Measurements from ENCODE around the gene COMMD1.
"Not testable (repeated sequence)": the region's sequence is repeated elsewhere in the genome, so short reads cannot be mapped to it uniquely, and the experiment has no call there.

Gene COMMD1

DNA sequence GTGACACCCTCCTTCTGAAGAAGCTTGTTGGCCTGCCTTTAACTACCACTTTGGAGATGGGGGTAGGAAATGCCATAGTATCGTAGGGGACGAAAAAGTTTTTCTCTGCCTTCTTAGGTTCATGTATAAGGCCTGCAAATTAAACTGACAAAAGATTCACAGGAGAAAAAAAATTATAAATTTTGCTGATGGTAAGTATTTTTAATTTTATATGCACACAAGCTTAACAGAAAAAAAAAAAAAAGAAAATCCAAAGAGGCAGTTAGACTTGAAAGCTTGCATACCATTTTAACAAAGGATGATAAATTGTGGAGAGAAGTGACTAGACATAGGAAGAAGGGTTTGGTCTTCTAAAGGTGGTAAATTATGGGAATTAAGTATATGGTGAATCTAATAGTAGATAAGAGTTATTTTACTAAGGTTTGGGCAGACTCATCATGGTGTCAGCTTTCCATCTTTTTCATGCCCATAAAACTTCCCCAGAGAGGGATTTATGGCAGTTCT lies 227.9 kb downstream of the COMMD1 start:
- H3K27ac ChIP-seq (ENCODE audit: low read depth, low read length), result no peak overlapping the region
- peaks cover 4% of the 10 kb centered on the region for H3K36me3 ChIP-seq (ENCODE audit: insufficient read depth, low read length)
- H3K27me3 ChIP-seq (ENCODE audit: control insufficient read depth in 1 of 2, insufficient read depth in 2 of 2, low read length in 2 of 2), result no peaks in the 10 kb centered on the region
- no peaks in the 10 kb centered on the region for H3K9me3 ChIP-seq (ENCODE audit: low read length)
- no peaks in the 10 kb centered on the region for H3K4me1 ChIP-seq (ENCODE audit: insufficient read depth, low read length)
- peak overlapping the region in 1 of 2 donors; percentile 13 for H3K4me3 ChIP-seq (ENCODE audit: low read depth in 1 of 2, low read length in 2 of 2)
- no peak overlapping the region for H3K9ac ChIP-seq (ENCODE audit: low read length)

DNA sequence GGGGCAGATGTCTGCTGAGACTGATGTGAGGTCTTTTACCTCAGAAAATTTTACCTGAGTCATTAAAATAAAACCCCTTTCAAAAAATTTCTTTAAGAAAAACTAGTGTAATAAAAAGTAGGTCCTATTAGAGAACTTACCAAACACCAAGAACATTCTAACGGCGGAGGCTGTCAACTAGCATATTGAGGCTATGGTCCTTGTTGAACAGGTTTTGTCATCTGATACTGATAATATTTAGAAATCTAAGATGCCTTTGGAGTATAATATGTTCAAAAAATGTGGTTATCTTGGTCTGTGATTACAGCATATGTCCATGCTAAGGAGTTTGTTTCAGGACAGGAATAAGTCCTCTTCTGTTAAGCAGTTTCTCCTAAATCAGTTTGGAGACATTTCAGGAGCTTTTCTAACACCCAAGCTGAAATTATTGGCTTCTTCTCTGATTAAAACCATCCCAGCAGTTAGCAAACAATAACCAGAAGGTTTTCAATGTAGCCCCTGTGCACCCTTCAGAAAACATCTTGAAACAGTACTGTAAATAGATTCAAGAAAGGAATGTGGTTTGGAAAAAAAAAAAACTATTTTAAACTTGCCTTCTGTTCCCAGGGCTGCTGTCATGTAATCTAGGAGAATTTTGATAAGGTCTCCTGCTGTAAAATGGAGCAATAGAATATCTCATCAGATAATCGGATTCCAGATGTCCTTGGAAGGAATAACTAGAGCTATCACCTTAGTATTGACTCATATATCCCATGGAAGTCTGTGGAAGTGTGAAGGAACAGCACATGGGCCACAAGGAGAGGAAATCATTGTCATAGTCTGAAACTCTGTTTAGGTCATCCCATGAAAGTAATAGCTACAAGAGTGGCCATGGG lies 231.7 kb downstream of the COMMD1 start:
- H3K9me3 ChIP-seq (ENCODE audit: low read length), result no peaks in the 10 kb centered on the region

DNA sequence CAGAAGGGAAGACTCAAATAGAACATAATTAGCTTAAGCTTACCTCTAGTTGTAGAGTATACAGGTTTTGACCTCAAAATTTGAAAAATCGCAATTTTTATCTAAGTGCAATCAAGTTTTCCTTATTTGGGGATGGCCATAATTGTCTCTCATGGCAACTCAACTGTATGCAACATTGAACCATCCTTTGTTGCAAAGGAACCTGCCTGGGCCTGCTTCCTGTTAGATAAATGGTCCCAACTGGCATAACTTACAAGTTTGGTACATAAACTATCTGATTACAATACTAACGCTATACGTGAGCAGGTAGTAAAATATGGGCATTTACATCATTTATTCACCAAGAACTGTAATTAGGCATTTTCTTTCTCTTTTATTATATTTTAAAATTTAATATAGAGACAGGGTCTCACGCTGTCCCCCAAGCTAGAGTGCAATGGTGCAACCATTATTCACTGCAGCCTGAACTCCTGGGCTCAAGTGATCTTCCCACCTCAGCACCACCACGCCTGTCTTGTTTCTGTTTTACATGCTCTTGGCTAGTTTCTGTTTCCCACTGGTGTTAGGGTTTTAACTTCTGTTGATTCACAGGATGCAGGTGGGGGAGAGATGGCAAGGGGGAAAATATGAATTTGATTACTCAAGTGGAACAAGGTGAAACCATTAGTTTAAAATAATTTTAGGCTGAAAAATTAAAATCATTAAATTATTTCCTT lies 235.1 kb downstream of the COMMD1 start:
- no peak overlapping the region for H3K4me3 ChIP-seq (ENCODE audit: low read depth in 1 of 2, low read length in 2 of 2)
- H3K27ac ChIP-seq (ENCODE audit: low read depth, low read length), result no peak overlapping the region

More for the DNA sequence above, 231.7 kb downstream of the COMMD1 start:
- no peaks in the 10 kb centered on the region for H3K27me3 ChIP-seq (ENCODE audit: control insufficient read depth in 1 of 2, insufficient read depth in 2 of 2, low read length in 2 of 2)
- no peak overlapping the region for H3K4me3 ChIP-seq (ENCODE audit: low read depth in 1 of 2, low read length in 2 of 2)
- H3K27ac ChIP-seq (ENCODE audit: low read depth, low read length), result no peak overlapping the region
- H3K9ac ChIP-seq (ENCODE audit: low read length), result no peak overlapping the region
- peaks cover 8% of the 10 kb centered on the region for H3K36me3 ChIP-seq (ENCODE audit: insufficient read depth, low read length)
- no peaks in the 10 kb centered on the region for H3K4me1 ChIP-seq (ENCODE audit: insufficient read depth, low read length)

DNA sequence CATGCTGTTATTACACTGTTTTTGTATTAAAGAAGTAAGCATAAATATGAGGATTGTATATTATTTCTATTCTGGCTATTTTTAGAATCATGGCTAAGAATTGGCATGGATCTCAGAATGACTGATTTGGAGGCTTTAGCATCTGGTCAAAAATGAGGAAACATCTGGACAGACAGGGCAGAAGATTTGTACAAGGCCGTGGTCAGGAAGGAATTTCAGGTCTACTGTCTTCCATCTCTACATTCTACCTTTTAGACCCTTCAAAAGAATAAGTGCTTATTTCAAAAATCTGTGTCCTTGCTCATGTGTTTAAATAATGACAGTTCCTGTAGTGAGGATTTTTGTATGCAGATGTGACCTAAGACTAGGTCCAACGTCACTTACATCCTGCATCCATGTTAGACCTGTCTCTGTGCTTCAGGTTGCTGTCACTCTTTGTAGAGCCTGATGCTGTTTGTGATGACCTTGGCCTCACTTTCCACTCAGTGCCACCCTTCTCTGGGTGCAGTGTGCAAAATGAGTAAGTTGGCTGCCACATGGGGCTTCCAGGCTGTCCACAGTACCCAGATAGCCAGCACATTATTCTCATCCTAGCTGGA lies 235.8 kb downstream of the COMMD1 start:
- H3K4me1 ChIP-seq (ENCODE audit: insufficient read depth, low read length), result no peaks in the 10 kb centered on the region
- no peaks in the 10 kb centered on the region for H3K27me3 ChIP-seq (ENCODE audit: control insufficient read depth in 1 of 2, insufficient read depth in 2 of 2, low read length in 2 of 2)
- H3K9ac ChIP-seq (ENCODE audit: low read length), result no peak overlapping the region
- no peak overlapping the region for H3K27ac ChIP-seq (ENCODE audit: low read depth, low read length)
- peaks cover 5% of the 10 kb centered on the region for H3K36me3 ChIP-seq (ENCODE audit: insufficient read depth, low read length)
- H3K9me3 ChIP-seq (ENCODE audit: low read length), result no peaks in the 10 kb centered on the region
- H3K4me3 ChIP-seq (ENCODE audit: low read depth in 1 of 2, low read length in 2 of 2), result no peak overlapping the region

More for the DNA sequence above, 235.1 kb downstream of the COMMD1 start:
- no peaks in the 10 kb centered on the region for H3K9me3 ChIP-seq (ENCODE audit: low read length)
- peaks cover 8% of the 10 kb centered on the region for H3K36me3 ChIP-seq (ENCODE audit: insufficient read depth, low read length)
- no peak overlapping the region for H3K9ac ChIP-seq (ENCODE audit: low read length)
- no peaks in the 10 kb centered on the region for H3K27me3 ChIP-seq (ENCODE audit: control insufficient read depth in 1 of 2, insufficient read depth in 2 of 2, low read length in 2 of 2)
- no peaks in the 10 kb centered on the region for H3K4me1 ChIP-seq (ENCODE audit: insufficient read depth, low read length)

DNA sequence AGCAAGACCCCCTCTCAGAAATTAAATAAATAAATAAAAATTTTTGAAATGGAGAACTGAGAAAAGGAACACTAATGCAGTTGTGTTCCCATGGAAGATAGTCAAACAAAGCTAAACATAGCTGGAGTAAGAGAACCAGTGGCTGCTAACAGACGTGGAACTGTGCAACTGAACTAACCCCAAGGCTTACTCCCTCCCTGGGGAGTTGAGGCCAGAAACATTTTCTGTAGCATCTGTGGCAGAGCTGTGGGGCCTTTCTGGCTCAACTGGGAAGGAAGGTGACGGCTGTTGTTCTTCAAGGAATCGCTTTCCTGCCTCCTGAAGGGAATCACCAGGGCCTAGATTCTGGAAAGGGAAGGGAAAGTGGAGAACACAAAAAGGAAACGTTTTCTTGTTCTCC lies 236.6 kb downstream of the COMMD1 start:
- Histone ChIP-seq H3K9me3 (ENCODE audit: low read length) (no peaks in the 10 kb centered on the region), H3K9ac (ENCODE audit: low read length) (no peak overlapping the region), H3K27me3 (ENCODE audit: control insufficient read depth in 1 of 2, insufficient read depth in 2 of 2, low read length in 2 of 2) (no peaks in the 10 kb centered on the region), H3K4me3 (ENCODE audit: low read depth in 1 of 2, low read length in 2 of 2) (no peak overlapping the region), H3K4me1 (ENCODE audit: insufficient read depth, low read length) (no peaks in the 10 kb centered on the region), H3K27ac (ENCODE audit: low read depth, low read length) (no peak overlapping the region), H3K36me3 (ENCODE audit: insufficient read depth, low read length) (peaks cover 5% of the 10 kb centered on the region)

DNA sequence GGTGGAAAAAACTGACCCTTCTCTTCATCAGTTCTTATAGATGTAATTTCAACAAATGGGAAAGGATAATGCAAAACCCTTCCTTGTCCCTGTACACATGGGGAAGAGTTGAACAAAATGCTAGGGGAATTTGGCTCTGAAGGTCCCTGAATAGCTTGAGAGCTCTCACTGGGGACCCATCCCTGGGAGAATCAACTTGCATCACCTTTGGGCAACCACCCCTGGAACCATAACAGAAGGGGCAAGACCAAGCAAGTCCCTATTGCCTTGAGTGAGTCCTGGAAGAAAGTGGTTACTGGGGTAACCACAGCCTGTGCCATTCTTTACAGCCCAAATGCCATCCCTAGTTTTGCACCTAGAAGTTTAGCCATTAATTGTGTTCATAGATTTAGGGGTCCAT lies 238.2 kb downstream of the COMMD1 start:
- Histone ChIP-seq H3K4me1 (ENCODE audit: insufficient read depth, low read length) (no peaks in the 10 kb centered on the region), H3K27me3 (ENCODE audit: control insufficient read depth in 1 of 2, insufficient read depth in 2 of 2, low read length in 2 of 2) (no peaks in the 10 kb centered on the region), H3K4me3 (ENCODE audit: low read depth in 1 of 2, low read length in 2 of 2) (no peak overlapping the region), H3K27ac (ENCODE audit: low read depth, low read length) (no peak overlapping the region), H3K9me3 (ENCODE audit: low read length) (no peaks in the 10 kb centered on the region), H3K9ac (ENCODE audit: low read length) (no peak overlapping the region), H3K36me3 (ENCODE audit: insufficient read depth, low read length) (peaks cover 5% of the 10 kb centered on the region)

DNA sequence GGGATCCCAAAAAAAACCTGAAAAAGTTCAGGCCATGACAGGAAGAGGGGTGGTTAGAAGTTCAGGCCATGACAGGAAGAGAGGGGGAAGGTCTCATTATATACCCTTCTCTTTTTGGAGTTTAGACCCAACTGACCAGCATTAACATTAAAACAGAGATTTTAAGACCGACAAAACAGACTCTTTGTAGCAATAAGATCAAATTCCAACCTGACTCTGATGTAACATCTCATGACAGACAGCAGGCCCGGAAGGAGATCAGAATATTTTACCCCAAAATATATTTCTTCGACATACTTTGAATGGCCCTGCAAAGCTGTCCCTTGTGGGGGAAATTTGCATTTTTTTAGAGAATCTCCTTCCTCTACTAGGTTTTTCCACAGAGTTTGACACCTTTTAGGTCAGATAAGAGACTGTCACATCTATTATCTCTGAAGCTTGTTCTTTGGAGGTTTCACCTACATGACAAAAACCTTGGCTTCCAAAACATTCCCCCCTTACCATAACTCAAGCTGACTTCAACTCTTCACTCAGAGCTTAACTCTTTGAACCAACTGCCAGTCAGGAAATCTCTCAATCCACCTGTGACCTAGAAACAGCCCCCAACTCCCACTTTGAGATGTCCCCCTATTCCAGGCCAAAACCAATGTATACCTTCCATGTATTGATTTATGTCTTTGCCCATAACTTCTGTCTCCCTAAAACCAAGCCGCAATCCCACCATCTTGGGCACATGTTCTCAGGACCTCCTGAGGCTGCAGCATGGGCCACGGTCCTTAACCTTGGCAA lies 239.4 kb downstream of the COMMD1 start:
- peaks cover 5% of the 10 kb centered on the region for H3K36me3 ChIP-seq (ENCODE audit: insufficient read depth, low read length)
- H3K4me3 ChIP-seq (ENCODE audit: low read depth in 1 of 2, low read length in 2 of 2), result no peak overlapping the region

DNA sequence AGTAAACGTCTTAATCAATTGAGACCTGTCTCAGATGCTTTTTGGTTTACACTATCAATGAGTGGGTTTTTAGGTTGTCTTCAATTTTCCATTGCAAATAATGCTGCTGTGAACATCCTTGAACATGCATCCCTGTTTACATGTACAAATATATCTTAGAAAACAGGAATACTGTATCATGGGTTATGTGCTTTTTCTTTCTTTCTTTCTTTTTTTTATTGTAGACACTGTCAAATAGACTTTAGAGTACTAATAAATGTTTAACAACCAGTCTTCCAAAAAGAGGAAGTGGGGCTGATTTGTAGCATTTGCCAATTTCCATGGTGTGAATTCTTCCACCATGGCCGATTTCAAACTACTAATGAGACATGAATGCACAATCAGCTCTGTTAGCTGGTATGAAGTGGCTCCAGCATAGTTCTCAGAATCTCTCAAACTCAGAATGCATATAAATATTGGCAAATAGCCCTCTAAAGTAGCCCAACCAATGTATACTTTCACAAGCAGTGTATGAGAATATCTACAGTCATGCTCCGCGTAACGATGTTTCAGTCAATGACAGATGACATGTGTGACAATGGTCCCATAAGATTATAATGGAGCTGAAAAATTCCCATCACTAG lies 240.1 kb downstream of the COMMD1 start:
- Histone ChIP-seq H3K4me1 (ENCODE audit: insufficient read depth, low read length) (no peaks in the 10 kb centered on the region), H3K27me3 (ENCODE audit: control insufficient read depth in 1 of 2, insufficient read depth in 2 of 2, low read length in 2 of 2) (no peaks in the 10 kb centered on the region), H3K9me3 (ENCODE audit: low read length) (no peaks in the 10 kb centered on the region), H3K36me3 (ENCODE audit: insufficient read depth, low read length) (peaks cover 5% of the 10 kb centered on the region), H3K9ac (ENCODE audit: low read length) (no peak overlapping the region), H3K27ac (ENCODE audit: low read depth, low read length) (no peak overlapping the region), H3K4me3 (ENCODE audit: low read depth in 1 of 2, low read length in 2 of 2) (no peak overlapping the region)

More for the DNA sequence above, 239.4 kb downstream of the COMMD1 start:
- H3K9me3 ChIP-seq (ENCODE audit: low read length), result no peaks in the 10 kb centered on the region
- H3K27me3 ChIP-seq (ENCODE audit: control insufficient read depth in 1 of 2, insufficient read depth in 2 of 2, low read length in 2 of 2), result no peaks in the 10 kb centered on the region
- H3K27ac ChIP-seq (ENCODE audit: low read depth, low read length), result no peak overlapping the region
- no peaks in the 10 kb centered on the region for H3K4me1 ChIP-seq (ENCODE audit: insufficient read depth, low read length)
- H3K9ac ChIP-seq (ENCODE audit: low read length), result no peak overlapping the region

DNA sequence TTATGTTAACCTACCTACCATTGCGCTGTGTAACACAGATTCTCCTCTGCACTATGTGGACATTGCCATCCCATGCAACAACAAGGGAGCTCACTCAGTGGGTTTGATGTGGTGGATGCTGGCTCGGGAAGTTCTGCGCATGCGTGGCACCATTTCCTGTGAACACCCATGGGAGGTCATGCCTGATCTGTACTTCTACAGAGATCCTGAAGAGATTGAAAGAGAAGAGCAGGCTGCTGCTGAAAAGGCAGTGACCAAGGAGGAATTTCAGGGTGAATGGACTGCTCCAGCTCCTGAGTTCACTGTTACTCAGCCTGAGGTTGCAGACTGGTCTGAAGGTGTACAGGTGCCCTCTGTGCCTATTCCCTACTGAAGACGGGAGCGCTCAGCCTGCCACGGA lies 241.3 kb downstream of the COMMD1 start:
- H3K9me3 ChIP-seq (ENCODE audit: low read length); H3K4me3 ChIP-seq (ENCODE audit: low read depth in 1 of 2, low read length in 2 of 2); H3K36me3 ChIP-seq (ENCODE audit: insufficient read depth, low read length); H3K4me1 ChIP-seq (ENCODE audit: insufficient read depth, low read length); H3K27me3 ChIP-seq (ENCODE audit: control insufficient read depth in 1 of 2, insufficient read depth in 2 of 2, low read length in 2 of 2); H3K27ac ChIP-seq (ENCODE audit: low read depth, low read length); H3K9ac ChIP-seq (ENCODE audit: low read length): not testable (repeated sequence)

DNA sequence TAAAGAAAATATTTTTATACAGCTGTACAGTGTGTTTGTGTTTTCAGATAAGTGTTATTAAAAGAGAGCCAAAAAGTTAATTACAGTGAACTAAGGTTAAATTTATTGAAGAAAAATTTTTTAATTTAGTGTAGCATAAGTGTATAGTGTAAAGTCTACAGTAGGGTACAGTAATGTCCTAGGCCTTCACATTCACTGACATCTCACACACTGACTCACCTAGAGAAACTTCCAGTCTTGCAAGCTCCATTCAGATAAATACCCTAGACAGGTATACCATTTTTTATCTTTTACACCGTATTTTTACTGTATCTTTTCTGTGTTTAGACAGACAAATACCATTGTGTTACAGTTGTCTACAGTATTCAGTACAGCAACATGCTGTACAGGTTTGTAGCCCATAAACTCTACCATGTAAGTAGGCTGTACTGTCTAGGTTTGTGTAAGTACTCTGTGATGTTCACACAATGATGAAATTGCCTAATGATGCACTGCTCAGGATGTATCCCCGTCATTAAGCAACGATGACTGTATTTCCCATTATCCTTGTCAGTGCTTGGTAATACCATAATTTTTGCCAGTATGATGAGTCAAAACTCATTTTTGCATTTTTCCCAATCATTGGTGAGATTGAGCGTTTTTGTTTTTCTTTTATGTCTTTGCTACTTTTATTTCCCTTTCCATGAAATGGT lies 242.3 kb downstream of the COMMD1 start:
- Histone ChIP-seq H3K4me1 (ENCODE audit: insufficient read depth, low read length) (no peaks in the 10 kb centered on the region), H3K27me3 (ENCODE audit: control insufficient read depth in 1 of 2, insufficient read depth in 2 of 2, low read length in 2 of 2) (no peaks in the 10 kb centered on the region), H3K27ac (ENCODE audit: low read depth, low read length) (no peak overlapping the region)

More for the DNA sequence above, 242.3 kb downstream of the COMMD1 start:
- no peak overlapping the region for H3K9ac ChIP-seq (ENCODE audit: low read length)
- no peak overlapping the region for H3K4me3 ChIP-seq (ENCODE audit: low read depth in 1 of 2, low read length in 2 of 2)
- no peaks in the 10 kb centered on the region for H3K36me3 ChIP-seq (ENCODE audit: insufficient read depth, low read length)
- H3K9me3 ChIP-seq (ENCODE audit: low read length), result no peaks in the 10 kb centered on the region
